Mucosa of stomach (tissue), 1 donor: ENCODE results near the gene PCMTD2.

Source experiments
- H3K27me3 ChIP-seq: one replicate; pipeline ENCODE4 v1.7.0; 2013; ENCODE audit warnings: mild to moderate bottlenecking, low read length; ENCODE audit not compliant: control insufficient read depth, insufficient read depth
- H3K36me3 ChIP-seq: one replicate; pipeline ENCODE4 v1.7.0; 2013; ENCODE audit warnings: low read length; ENCODE audit not compliant: control insufficient read depth, insufficient read depth
- H3K4me1 ChIP-seq: one replicate; pipeline ENCODE4 v1.7.0; 2013; ENCODE audit warnings: mild to moderate bottlenecking, low read length; ENCODE audit not compliant: control insufficient read depth, insufficient read depth
- H3K4me3 ChIP-seq: one replicate; pipeline ENCODE4 v1.7.0; 2013; ENCODE audit warnings: low read length
- H3K9ac ChIP-seq: one replicate; pipeline ENCODE4 v1.7.0; 2013; ENCODE audit warnings: mild to moderate bottlenecking, low read length, moderate library complexity
- H3K9me3 ChIP-seq: one replicate; pipeline ENCODE4 v1.7.0; 2013; ENCODE audit warnings: mild to moderate bottlenecking, low read length, moderate library complexity; ENCODE audit not compliant: control insufficient read depth
- donor health status: Pancreatic carcinoma.

PCMTD2 gene

GRCh38 chr20:64244870-64245603 lies 10.5 kb upstream of the PCMTD2 start:
- Histone ChIP-seq H3K27me3 (peaks cover 17% of the 10 kb centered on the region), H3K4me3 (no peak overlapping the region), H3K36me3 (no peaks in the 10 kb centered on the region), H3K9ac (no peak overlapping the region), H3K4me1 (no peaks in the 10 kb centered on the region), H3K9me3 (no peaks in the 10 kb centered on the region)

GRCh38 chr20:64245746-64246595 lies 9.6 kb upstream of the PCMTD2 start:
- Histone ChIP-seq H3K36me3 (no peaks in the 10 kb centered on the region), H3K27me3 (peaks cover 17% of the 10 kb centered on the region), H3K4me1 (no peaks in the 10 kb centered on the region), H3K9ac (no peak overlapping the region), H3K9me3 (no peaks in the 10 kb centered on the region), H3K4me3 (no peak overlapping the region)

GRCh38 chr20:64246616-64247306 lies 8.8 kb upstream of the PCMTD2 start:
- Histone ChIP-seq H3K4me3 (no peak overlapping the region), H3K4me1 (no peaks in the 10 kb centered on the region), H3K9ac (no peak overlapping the region), H3K9me3 (no peaks in the 10 kb centered on the region), H3K36me3 (no peaks in the 10 kb centered on the region), H3K27me3 (peaks cover 17% of the 10 kb centered on the region)

- Histone ChIP-seq H3K27me3 (peaks cover 17% of the 10 kb centered on the region), H3K4me3 (no peak overlapping the region), H3K9ac (no peak overlapping the region), H3K9me3 (no peaks in the 10 kb centered on the region), H3K36me3 (no peaks in the 10 kb centered on the region), H3K4me1 (no peaks in the 10 kb centered on the region)
These were observed 8.3 kb upstream of the PCMTD2 start for GRCh38 chr20:64247307-64247618.

- H3K36me3 ChIP-seq = no peaks in the 10 kb centered on the region
- H3K27me3 ChIP-seq = peaks cover 17% of the 10 kb centered on the region
These were observed 7.3 kb upstream of the PCMTD2 start for GRCh38 chr20:64247970-64248841.

GRCh38 chr20:64250027-64250426 lies 5.5 kb upstream of the PCMTD2 start:
- no peaks in the 10 kb centered on the region for H3K36me3 ChIP-seq
- H3K4me3 ChIP-seq = no peak overlapping the region
- H3K27me3 ChIP-seq = peaks cover 11% of the 10 kb centered on the region
- peaks cover 3% of the 10 kb centered on the region for H3K4me1 ChIP-seq
- H3K9ac ChIP-seq = no peak overlapping the region
- H3K9me3 ChIP-seq = no peaks in the 10 kb centered on the region

More at GRCh38 chr20:64247970-64248841, 7.3 kb upstream of the PCMTD2 start:
- Histone ChIP-seq H3K9ac (no peak overlapping the region), H3K9me3 (no peaks in the 10 kb centered on the region), H3K4me3 (no peak overlapping the region), H3K4me1 (no peaks in the 10 kb centered on the region)

- no peaks in the 10 kb centered on the region for H3K27me3 ChIP-seq
These were observed 2.6 kb upstream of the PCMTD2 start for GRCh38 chr20:64253000-64253383.

GRCh38 chr20:64253443-64253842 lies 2.1 kb upstream of the PCMTD2 start:
- H3K36me3 ChIP-seq = no peaks in the 10 kb centered on the region
- no peaks in the 10 kb centered on the region for H3K9me3 ChIP-seq
- H3K4me3 ChIP-seq = no peak overlapping the region
- H3K27me3 ChIP-seq = no peaks in the 10 kb centered on the region
- H3K4me1 ChIP-seq = peaks cover 16% of the 10 kb centered on the region
- H3K9ac ChIP-seq = no peak overlapping the region

More at GRCh38 chr20:64253000-64253383, 2.6 kb upstream of the PCMTD2 start:
- peaks cover 16% of the 10 kb centered on the region for H3K4me1 ChIP-seq
- no peak overlapping the region for H3K4me3 ChIP-seq
- no peaks in the 10 kb centered on the region for H3K9me3 ChIP-seq
- no peaks in the 10 kb centered on the region for H3K36me3 ChIP-seq
- no peak overlapping the region for H3K9ac ChIP-seq

- H3K27me3 ChIP-seq = no peaks in the 10 kb centered on the region
- H3K36me3 ChIP-seq = no peaks in the 10 kb centered on the region
- H3K4me1 ChIP-seq = peaks cover 16% of the 10 kb centered on the region
- no peaks in the 10 kb centered on the region for H3K9me3 ChIP-seq
- H3K9ac ChIP-seq = no peak overlapping the region
- no peak overlapping the region for H3K4me3 ChIP-seq
These were observed 1.4 kb upstream of the PCMTD2 start for GRCh38 chr20:64254156-64254555.

GRCh38 chr20:64254571-64255360 lies 782 bp upstream of the PCMTD2 start:
- H3K4me1 ChIP-seq = peaks cover 16% of the 10 kb centered on the region
- H3K9ac ChIP-seq = peak overlapping the region; percentile 67
- H3K9me3 ChIP-seq = no peaks in the 10 kb centered on the region
- H3K27me3 ChIP-seq = no peaks in the 10 kb centered on the region
- H3K36me3 ChIP-seq = no peaks in the 10 kb centered on the region
- peak overlapping the region; percentile 34 for H3K4me3 ChIP-seq
